GM04504 (cell line): Measurements from ENCODE around the gene GAL.

Experiments
- DNase-seq: peaks from one replicate; pipeline ENCODE4 v3.0.0-alpha.2; 2012; ENCODE audit warnings: low read depth

The GAL gene

DNA sequence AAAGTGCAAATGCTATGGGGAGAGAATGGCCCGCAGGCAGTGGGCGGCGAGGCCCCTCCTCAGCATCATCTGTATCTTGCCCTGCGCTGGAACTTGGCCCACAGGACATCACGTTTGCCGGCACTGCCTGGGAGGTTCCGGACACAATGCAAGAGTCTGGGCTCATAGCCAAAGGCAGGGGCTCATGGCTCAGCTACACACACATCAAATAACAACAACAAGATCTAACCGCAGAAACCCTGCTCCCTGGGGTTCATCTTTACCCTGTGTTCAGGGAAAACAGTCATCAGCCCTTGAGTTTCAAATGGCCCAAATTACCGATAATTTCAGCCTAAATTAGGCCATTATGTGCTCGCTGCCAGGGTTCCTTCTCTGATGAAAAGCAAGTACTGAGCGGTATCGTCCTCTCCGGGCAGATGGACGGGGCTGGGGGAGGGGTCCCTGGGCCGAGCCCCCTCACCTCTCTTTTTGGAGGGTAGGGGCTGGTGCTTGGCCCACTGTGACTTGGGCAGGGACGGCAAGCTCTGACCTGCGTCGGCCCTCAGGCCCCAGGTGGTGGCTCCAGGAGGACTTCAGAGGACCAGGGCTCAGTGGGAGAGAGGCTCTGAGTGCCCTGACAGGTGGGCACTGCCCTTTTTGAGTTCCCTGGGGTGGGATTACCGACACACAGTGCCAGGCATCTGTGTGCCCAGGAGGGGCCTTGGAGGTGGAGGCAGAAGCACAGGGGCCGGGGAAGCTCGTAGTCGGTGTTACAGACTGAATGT lies 25.0 kb upstream of the GAL start:
- peak; percentile 73 for DNase-seq

DNA sequence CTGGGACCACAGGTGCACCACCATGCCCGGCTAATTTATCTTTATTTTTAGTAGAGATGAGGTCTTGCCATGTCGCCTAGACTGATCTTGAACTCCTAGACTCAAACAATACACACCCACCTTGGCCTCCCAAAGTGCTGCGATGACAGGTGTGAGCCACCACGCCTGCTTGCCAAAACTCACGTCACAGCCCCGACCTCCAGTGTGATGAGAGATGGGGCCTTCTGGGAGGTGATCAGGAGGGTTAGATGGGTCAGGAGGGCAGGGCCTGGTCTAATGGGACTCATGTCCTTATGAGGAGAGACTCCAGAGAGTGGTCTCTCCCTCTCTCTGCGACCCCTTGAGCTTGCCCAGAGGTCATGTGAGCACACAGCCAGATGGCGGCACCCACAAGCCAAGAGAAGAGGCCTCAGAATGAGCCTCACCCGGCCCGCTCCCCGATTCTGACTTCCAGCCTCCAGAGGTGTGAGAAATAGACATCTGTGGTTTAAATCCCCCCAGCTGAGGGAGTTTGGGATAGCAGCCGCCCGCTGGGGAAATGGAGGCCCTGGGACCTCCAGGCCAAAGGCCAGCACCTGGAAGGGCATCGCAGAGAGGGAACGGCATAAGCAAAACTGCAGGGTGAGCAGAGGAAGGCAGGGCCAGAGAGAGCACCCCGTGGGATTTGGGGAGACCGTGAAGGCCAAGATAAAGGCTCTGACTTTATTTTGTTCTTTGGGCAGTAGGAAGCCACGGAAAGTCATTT lies 24.1 kb upstream of the GAL start:
- no peak for DNase-seq

DNA sequence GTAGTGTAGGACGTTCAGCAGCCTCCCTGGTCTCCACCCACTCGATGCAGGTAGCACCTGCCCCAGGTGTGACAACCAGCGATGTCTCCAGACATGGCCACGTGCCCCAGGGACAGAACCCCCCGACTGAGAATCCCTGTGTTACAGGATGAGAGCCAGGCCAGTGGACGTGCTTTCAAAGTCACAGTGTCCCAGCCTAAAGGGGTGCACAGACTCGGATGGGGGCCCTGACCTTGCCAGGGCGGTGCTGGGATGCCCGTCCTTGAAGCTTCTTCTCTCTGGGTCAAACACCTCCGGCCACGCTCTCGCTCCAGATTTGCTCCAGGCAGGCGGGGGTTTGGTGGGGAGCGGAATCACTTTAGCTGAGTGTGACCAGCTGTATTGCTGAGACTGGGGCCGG lies 23.3 kb upstream of the GAL start:
- no peak for DNase-seq

DNA sequence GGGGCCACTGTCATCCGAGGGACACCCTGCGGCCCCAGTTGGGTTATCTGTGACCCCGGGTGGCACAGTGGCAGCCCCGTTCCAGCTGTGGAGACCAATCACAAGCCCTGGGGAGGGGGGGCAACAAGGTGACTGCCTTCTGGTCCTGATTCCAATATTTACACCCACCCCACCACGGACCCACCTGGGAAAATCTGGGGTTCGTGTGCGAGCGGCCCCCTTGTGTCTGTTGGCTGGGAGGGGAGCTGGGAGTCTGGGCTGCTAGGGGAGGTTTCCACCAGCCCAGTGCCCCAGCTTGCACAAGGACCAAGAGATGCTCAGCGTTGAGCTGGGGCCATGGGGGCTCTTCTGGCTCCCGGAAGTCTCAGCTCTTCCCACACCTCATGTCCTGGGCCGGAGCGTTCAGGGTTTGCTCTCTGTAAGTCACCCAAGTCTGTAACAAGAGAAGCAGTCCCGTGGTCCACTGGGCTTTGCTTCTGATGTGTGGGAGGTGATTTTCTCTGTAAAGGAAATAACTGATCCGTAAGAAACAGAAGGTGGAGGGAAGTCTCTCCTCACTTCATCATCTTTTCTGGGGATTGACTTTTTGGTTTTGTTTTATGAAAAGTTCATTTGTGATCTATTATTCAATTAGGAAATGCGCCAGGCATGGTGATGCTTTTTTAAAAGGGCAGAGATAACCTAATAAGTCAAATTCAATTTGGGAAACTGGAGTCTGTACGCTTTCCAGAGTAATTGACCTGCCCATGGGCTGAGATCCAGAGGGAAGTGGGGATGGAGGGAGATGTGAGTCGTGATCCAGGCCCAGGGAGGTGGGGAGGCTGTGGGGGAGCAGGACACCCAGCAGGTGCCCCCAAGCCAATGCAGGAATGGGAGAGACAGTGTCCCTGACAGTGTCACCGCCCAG lies 22.4 kb upstream of the GAL start:
- no peak for DNase-seq

DNA sequence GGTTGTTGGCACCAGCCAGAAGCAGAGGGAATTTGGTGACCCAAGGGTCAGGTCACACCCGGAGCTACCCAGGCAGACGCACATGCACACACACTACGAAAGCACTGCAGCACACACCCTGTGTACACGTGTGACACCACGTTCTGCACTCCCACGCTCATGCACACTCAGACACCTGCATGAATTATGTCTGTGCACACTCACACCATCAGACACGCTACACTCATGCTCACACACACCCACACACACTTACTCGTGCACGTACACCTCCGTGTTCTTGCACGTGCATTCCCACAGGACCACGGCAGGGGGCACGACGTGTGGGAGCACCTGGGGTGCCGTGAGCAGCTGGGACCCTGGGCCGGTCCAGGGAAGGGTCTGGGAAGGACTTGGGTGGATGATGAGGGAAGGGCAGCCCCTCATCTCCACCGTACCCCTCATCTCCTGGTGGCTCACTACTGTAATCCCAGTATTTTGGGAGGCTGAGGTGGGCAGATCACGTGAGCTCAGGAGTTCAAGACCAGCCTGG lies 20.8 kb upstream of the GAL start:
- no peak for DNase-seq

DNA sequence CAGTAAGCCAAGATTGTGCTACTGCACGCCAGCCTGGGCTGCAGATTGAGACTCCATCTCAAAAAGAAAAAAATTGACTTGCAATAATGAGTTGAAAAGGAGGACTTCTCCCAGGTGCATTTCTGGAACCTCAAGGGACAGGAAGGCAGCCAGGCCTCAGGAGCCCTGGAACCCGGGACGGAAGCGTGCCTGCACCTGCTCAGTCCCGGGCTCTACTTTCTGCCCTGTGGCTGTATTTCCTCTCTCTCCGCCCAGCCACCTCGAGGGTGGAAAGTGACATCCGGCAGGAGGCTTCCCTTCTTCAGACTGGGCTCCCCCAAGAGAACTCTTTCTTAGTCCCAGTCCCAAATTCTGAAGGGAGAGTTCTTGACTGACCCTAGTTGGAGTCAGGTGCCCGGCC lies 20.2 kb upstream of the GAL start:
- no peak for DNase-seq

DNA sequence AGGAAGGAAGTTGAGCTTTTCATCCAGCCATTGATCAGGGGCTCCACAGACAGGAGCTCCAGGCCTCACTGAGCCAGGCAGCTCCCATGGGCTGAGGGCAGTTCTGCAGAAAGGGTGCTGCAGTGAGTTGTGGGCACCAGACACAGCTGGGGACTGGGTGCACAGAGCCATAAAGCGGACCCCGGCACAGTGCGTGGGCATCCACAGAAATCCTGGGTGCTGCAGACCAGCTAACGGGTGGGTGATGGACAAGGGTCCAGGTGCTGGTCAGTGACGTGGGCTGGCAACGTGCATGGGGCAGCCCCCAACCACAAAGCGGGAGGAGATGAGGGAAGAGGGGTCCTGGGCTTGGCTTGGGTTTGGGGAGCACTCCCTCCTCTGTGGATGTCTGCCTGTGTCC lies 19.4 kb upstream of the GAL start:
- DNase-seq: no peak

DNA sequence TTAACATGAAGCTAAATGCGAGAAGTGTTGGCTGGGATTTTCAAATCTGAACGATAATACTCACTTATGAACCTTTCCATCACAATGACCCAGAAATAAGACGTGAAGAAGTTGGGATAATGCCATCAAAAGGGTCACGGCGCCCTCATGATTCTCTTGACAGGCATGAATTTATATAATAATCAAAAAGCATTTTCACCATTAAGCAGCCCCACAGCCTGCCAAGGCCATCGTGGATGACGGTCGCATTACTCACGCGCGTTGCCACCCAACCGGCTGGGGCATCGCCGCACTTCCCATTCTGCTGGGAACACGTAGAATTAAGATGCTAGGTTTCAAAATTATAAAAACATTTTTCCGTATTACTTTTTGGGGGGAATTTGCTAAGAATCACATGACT lies 18.9 kb upstream of the GAL start:
- DNase-seq: no peak

DNA sequence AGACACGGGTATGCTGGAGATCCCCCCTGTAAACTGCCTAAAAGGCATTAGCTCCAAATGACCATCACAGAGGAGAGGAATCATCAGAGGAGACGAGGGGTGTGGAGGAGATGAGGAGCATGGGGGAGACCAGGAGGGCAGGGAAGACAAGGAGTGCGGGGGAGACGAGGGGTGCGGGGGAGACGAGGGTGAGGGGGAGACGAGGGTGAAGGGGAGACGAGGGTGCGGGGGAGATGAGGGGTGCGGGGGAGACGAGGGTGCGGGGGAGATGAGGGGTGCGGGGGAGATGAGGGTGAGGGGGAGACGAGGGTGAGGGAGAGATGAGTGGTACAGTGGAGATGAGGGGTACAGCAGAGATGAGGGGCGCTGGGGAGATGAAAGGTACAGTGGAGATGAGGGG lies 17.5 kb upstream of the GAL start:
- no peak for DNase-seq

DNA sequence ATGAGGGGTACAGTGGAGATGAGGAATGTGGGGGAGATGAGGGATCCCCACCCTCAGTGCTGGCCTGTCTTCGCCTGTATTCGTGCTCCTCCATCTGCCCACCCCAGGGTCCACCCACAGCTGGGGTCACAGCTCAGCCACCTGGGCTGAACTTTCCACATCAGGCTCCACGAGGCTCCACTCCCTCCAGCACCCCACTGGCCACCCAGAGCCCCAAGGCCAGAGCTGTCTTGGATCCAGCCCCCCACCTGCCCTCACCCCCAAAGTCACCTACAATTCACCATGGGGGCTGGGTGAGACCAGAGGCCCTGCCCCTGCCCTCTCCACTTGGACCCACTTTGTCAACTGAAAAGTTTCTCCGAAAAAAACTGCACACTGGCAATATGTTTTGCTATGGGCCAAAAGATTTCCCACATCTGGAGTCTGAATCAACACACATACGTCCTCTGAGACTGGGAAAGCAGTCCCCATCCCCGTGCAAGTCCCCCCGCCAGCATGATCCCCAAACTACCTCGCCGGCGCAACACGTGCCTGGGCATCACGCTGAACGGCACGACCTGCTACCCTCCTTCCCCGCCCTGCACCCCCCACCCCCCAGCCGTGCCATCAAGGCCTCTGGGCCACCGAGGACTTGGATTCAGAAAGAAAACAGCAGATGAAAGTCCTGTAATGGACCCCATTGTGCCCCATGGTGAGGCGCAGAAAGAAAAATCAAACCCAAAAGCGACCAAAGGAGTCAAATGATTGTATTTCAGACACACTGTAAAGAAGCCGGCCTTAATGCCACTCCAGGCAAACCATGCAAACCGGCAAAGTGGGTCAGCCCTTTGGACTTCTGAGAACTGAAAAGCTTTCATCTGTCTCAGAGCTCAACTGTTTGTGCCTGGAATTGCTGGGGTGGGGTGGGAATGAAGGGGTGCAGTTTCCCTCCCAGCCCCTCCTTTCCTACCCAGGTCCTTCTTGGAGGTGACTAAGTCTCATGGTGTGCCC lies 16.5 kb upstream of the GAL start:
- DNase-seq: no peak

DNA sequence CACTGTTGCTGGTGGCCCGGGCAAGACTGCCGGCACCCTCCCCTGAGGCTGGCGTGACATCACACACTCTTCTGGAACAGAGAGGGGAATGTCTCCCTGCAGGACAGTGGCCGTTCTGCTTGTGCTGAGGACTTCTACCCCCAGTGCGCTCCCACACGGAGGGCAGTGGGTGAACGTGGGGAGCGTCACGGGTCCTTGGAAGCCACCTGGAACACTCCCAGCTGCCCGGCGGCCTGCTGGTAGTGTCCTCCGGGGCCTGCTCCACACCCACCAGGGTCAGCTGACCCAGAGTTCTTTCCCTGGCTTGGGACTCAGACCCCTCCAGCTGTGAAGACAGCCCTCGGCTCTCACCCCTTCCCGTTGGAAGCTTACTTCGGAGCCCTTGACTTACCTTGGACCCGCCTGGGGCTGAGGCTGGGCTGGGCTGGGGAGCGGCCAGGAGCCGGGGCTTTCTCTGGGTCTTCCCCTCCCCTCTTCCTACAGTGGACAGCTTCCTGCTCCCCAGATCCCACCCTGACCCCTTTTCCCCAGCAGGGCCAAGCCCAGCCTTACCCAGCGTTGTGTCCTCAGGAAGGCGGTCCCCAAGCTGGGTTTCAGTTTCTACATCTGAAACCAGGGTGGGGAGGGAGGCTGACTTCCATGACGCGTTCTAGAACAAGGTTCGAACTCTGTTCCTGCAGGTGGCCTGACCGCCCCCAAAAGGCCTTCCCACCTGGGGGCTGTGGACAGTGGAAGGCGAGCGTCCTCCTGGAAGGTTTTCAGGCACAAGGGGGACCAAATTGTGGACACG lies 14.8 kb upstream of the GAL start:
- DNase-seq: no peak

DNA sequence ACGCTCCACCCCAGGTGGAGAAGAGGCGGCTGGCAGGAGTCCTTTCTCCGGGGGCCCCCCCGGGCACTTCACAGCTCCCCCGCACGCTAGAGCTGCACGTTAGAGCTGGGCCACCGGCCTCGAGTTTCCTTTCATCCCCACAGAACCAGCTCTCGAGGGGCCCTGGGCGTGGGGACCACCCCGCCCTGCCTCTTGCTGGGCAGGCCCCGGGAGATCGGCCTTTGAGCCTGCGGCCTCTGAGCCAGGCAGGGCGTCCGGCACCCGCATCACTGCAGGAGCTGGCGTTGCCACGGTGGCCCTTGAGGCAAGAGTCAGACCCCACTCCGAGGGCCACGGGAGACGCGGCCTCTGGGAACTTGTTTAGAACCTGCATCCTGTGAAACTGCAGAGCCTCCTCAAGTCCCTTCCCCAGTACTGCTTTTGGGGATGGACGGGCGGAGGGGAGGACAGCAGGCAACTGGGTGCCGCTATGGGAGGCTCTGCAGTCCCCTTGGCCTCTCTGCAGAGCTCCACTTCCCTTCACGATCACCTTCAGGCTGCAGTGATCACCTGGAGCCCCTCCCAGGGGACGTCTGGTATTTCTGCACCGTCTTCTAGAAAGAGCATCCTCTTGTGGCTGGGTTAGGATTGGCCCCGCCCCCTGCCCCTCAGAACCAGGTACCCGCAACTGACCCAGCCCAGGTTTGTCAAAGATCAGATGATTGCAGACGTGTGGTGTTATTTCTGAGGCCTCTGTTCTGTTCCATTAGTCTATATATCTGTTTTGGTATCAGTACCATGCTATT lies 13.9 kb upstream of the GAL start:
- DNase-seq: no peak

DNA sequence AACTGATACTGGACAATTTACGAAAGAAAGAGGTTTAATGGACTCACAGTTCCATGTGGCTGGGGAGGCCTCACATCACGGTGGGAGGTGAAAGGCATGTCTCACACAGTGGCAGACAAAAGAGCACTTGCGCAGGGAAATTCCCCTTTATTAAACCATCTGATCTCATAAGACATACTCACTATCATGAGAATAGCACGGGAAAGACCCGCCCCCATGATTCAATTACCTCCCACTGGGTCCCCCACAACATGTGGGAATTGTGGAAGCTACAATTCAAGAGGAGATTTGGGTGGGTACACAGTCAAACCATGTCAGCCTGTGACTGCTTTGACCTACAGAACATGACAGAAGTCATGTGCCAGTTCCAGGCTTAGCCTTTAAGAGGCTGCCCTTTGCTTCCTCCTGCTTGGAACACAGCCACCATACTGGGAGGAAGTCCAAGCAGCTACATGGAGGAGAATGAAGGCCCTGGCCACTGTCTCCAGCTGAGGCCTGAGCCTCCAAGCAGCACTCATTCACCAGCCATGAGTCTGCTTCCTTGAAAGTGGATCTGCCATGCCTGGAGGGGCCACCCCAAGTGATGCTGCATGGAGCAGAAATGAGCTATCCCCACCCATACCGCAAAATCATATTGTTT lies 10.9 kb upstream of the GAL start:
- DNase-seq: no peak

DNA sequence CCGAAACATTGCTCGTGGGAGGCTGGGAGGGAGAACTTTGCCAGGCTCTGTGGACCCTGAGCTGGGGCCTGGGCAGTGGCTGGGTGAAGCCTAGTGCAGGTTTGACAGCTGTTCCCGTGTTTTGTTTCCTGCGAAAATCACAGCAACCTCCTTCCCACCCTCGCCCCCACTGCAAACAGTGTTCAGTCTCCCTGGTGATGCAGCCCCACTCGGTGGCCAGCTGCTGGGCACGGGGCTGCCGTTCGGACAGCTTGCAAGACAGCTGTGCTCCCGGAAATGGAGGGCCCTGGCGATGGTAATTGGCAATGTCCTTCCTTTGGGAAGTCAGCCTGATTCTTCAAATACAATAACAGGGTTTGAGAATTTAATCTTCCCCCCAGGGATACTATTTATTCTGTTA lies 10.4 kb upstream of the GAL start:
- no peak for DNase-seq

DNA sequence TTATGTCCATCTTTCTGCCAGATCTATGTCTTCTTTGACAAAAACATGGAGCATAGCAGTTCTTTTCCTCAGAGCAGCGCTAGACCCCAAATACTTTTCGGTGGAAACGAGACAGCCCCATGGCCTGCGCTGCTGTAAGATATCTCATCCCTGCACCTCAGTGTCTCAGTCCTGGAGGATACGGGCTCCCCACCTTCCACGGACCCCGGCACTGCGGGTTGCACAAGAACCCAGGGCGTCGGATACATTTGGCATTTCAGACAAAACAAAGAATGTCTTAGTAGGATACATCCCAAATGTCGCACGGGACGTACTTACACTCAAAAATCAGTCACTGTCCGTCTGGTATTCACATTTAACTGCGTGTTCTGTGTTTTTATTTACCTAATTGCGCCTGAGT lies 9.9 kb upstream of the GAL start:
- DNase-seq: no peak

DNA sequence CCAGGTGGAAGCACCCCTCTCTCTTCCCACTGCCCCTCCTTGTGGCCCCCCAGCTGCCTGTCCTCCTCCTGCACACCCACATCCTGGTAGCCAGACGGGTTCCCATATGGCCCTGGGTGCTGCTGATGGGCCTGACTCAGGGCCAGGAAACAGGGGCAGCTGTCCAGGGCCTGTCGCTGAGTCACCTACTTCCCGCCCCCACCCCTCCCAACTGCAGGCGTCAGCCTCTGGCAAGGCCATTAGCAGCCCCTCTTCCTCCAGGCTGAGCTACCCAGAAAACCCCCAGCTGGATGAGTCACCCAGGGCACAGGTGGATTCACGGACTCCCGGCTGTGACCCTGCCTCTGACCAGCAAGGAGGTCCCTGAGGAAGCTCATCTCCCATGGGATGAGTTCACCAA lies 6.9 kb upstream of the GAL start:
- peak; percentile 50 for DNase-seq

DNA sequence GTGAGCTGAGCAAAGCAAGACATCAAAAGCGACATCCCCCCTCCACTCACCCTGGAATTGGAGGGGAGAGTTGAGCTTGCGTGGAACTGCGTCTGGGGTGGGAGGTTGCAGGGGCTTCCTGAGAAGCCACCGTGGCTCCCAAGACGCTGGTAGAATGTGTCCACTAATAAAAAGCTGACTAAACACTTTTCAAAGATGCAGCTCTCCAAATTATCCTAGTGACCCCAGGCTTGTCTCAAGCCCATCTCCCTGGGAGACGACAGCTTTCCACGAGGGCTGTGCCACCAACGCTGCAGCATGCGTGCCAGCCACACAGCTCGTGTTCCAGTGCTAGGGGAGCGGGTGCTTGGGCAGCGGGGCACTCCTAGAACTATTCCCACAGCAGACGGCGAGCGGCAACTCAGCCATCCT lies 6.3 kb upstream of the GAL start:
- no peak for DNase-seq

DNA sequence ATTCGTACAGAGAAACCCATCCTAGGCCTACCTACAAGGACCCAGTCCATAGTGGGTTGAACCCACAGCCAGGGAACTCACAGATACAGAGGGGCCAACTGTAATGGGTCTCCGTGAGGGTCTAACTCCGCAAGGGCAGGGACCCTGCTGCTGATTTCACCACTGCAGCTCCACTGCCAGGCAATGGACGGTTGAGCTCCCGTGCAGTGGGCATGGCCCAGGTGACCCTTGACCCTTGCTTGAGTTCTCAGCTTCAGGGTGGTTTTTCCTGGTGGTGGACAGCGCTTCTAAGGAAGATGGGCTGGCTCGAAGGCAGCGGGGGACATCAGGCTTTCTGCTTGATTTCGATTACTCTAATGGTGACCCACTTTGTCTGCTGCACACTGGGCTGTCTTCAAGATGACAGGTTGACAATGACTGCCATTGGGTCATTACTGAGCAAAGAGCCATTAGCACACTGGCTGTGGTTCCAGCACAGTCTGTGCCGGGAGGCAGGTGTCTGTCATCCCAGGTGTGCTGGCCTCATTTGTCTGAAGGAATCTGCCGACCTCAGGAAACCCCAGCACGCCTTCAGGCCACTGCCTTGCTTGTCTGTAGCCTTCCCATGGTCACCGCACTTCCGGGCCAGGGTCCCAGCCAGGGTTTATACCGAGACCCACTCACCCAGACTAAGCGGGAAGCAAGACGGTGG lies 3.7 kb upstream of the GAL start:
- DNase-seq: no peak
